Esophagus muscularis mucosa (tissue), 4 donors: Measurements from ENCODE around the gene MRAP2.

Experiments used
- CTCF ChIP-seq, 3 experiments: fragments of 200-600 bp in 2 of 3; fragments of 450-650 bp in 1 of 3; sonication (generic) in 2 of 3; IDR thresholded peaks; one replicate each; pipeline ENCODE4 v1.5.1; 2017 to 2019; ENCODE audit warnings: antibody characterized with exemption in 3 of 3, mild to moderate bottlenecking in 2 of 3, moderate library complexity in 1 of 3
- EP300 ChIP-seq: sonication (generic); formaldehyde crosslinking; IDR thresholded peaks from one replicate; pipeline ENCODE4 v1.6.1; 2017; ENCODE audit warnings: antibody characterized with exemption
- POLR2A ChIP-seq: fragments of 450-650 bp; IDR thresholded peaks from one replicate; pipeline ENCODE4 v1.6.1; 2017; ENCODE audit warnings: antibody characterized with exemption, moderate library complexity, mild to moderate bottlenecking, low read depth
- POLR2AphosphoS5 ChIP-seq, 2 donors: sonication (generic); formaldehyde crosslinking; IDR thresholded peaks; one replicate each; pipeline ENCODE4 v1.6.1; 2017; ENCODE audit warnings: antibody characterized with exemption in 2 of 2

GRCh38 chr6:84082689-84083265, 49.2 kb downstream of the MRAP2 start:
- TF ChIP-seq POLR2A (no peak), CTCF (IDR thresholded peaks at IDR 0.05) (no peak), EP300 (no peak), POLR2AphosphoS5 (IDR thresholded peaks at IDR 0.05) (no peak)
